Mononuclear cell (primary cell): ENCODE data around the gene SATB2. TPM values are rescaled to one million over a fixed set of nuclear protein-coding genes. Genes with fewer than 3 reads are reported as not detected.

Experiments
- H3K27me3 ChIP-seq: 2 replicates; pipeline ENCODE4 v1.6.0; 2011; ENCODE audit warnings: low read length, control low read depth; ENCODE audit not compliant: insufficient read depth
- H3K4me1 ChIP-seq: 2 replicates; pipeline ENCODE4 v1.5.1; 2011; ENCODE audit warnings: mild to moderate bottlenecking, low read length, control low read depth; ENCODE audit not compliant: insufficient read depth
- H3K4me3 ChIP-seq: 2 replicates; pipeline ENCODE4 v1.5.1; 2011; ENCODE audit warnings: mild to moderate bottlenecking, low read length, moderate library complexity
- H3K9me3 ChIP-seq: 2 replicates; pipeline ENCODE4 v1.5.1; 2011; ENCODE audit warnings: low read depth, mild to moderate bottlenecking, control low read depth, low read length
- total RNA-seq: library from RNA; depleted of rRNA; stranded (reverse); fragments of >200 nt; gene quantifications from one replicate; pipeline ENCODE4 v1.2.3, GENCODE V29; 2012

SATB2 gene
- total RNA-seq, result 0.73 TPM

- Histone ChIP-seq H3K4me1 (peaks cover 41% of the 10 kb centered on the region), H3K27me3 (peaks cover 76% of the 10 kb centered on the region), H3K9me3 (no peaks in the 10 kb centered on the region), H3K4me3 (peak within 1 kb of the TSS; percentile 79)
Measured at GRCh38 chr2:199457147-199458008, at the start of gene SATB2. TSS of gene SATB2 (minus strand) at chr2:199457939. CDS start at chr2:199456037, 1,902 bp downstream.

GRCh38 chr2:199505755-199506403, 48.1 kb upstream of the SATB2 start:
- Histone ChIP-seq H3K4me3 (no peak overlapping the region), H3K27me3 (peaks cover 2% of the 10 kb centered on the region), H3K4me1 (no peaks in the 10 kb centered on the region), H3K9me3 (no peaks in the 10 kb centered on the region)

GRCh38 chr2:199503148-199503547, 45.4 kb upstream of the SATB2 start:
- H3K4me3 ChIP-seq, result no peak overlapping the region
- no peaks in the 10 kb centered on the region for H3K9me3 ChIP-seq
- H3K27me3 ChIP-seq, result no peaks in the 10 kb centered on the region
- no peaks in the 10 kb centered on the region for H3K4me1 ChIP-seq

GRCh38 chr2:199499005-199499404, 41.3 kb upstream of the SATB2 start:
- Histone ChIP-seq H3K27me3 (no peaks in the 10 kb centered on the region), H3K4me1 (no peaks in the 10 kb centered on the region), H3K4me3 (no peak overlapping the region), H3K9me3 (no peaks in the 10 kb centered on the region)

- no peak overlapping the region for H3K4me3 ChIP-seq
- H3K9me3 ChIP-seq, result no peaks in the 10 kb centered on the region
- no peaks in the 10 kb centered on the region for H3K4me1 ChIP-seq
- H3K27me3 ChIP-seq, result no peaks in the 10 kb centered on the region
Measured at GRCh38 chr2:199495147-199495546, 37.4 kb upstream of the SATB2 start.

GRCh38 chr2:199490049-199490448, 32.3 kb upstream of the SATB2 start:
- H3K4me1 ChIP-seq, result no peaks in the 10 kb centered on the region
- H3K9me3 ChIP-seq, result no peaks in the 10 kb centered on the region
- H3K27me3 ChIP-seq, result peaks cover 6% of the 10 kb centered on the region
- H3K4me3 ChIP-seq, result no peak overlapping the region

- Histone ChIP-seq H3K27me3 (peaks cover 6% of the 10 kb centered on the region), H3K4me1 (no peaks in the 10 kb centered on the region), H3K4me3 (no peak overlapping the region), H3K9me3 (no peaks in the 10 kb centered on the region)
Measured at GRCh38 chr2:199488772-199489400, 31.1 kb upstream of the SATB2 start.

- no peaks in the 10 kb centered on the region for H3K9me3 ChIP-seq
- H3K27me3 ChIP-seq, result peaks cover 8% of the 10 kb centered on the region
- H3K4me1 ChIP-seq, result no peaks in the 10 kb centered on the region
- H3K4me3 ChIP-seq, result no peak overlapping the region
Measured at GRCh38 chr2:199485732-199486335, 28.1 kb upstream of the SATB2 start.

- H3K4me1 ChIP-seq, result no peaks in the 10 kb centered on the region
- H3K9me3 ChIP-seq, result no peaks in the 10 kb centered on the region
- peaks cover 8% of the 10 kb centered on the region for H3K27me3 ChIP-seq
- no peak overlapping the region for H3K4me3 ChIP-seq
Measured at GRCh38 chr2:199484927-199485326, 27.2 kb upstream of the SATB2 start.

GRCh38 chr2:199480966-199481365, 23.2 kb upstream of the SATB2 start:
- Histone ChIP-seq H3K4me1 (no peaks in the 10 kb centered on the region), H3K4me3 (no peak overlapping the region), H3K27me3 (peaks cover 13% of the 10 kb centered on the region), H3K9me3 (no peaks in the 10 kb centered on the region)

- Histone ChIP-seq H3K9me3 (no peaks in the 10 kb centered on the region), H3K4me1 (no peaks in the 10 kb centered on the region), H3K27me3 (peaks cover 46% of the 10 kb centered on the region), H3K4me3 (no peak overlapping the region)
Measured at GRCh38 chr2:199477277-199477834, 19.6 kb upstream of the SATB2 start.

- Histone ChIP-seq H3K9me3 (no peaks in the 10 kb centered on the region), H3K4me1 (peaks cover 29% of the 10 kb centered on the region), H3K4me3 (no peak overlapping the region), H3K27me3 (peaks cover 95% of the 10 kb centered on the region)
Measured at GRCh38 chr2:199471443-199472057, 13.8 kb upstream of the SATB2 start.

- Histone ChIP-seq H3K4me3 (no peak overlapping the region), H3K27me3 (peaks cover 97% of the 10 kb centered on the region), H3K4me1 (peaks cover 29% of the 10 kb centered on the region), H3K9me3 (no peaks in the 10 kb centered on the region)
Measured at GRCh38 chr2:199470672-199471442, 13.1 kb upstream of the SATB2 start.

GRCh38 chr2:199470361-199470671, 12.6 kb upstream of the SATB2 start:
- Histone ChIP-seq H3K9me3 (no peaks in the 10 kb centered on the region), H3K4me1 (peaks cover 29% of the 10 kb centered on the region), H3K4me3 (no peak overlapping the region), H3K27me3 (peaks cover 99% of the 10 kb centered on the region)
